ENCODE results near the gene TESK2.

GRCh38 chr1:45305231-45305630, 185.7 kb downstream of the TESK2 start:
- TF ChIP-seq CTCF (IDR thresholded peaks at IDR 0.05; ENCODE audit: poor library complexity, severe bottlenecking) (no peak), EZH2 (IDR thresholded peaks at IDR 0.05; ENCODE audit: borderline replicate concordance, insufficient read depth, low read length, poor library complexity, severe bottlenecking) (no peak), POLR2AphosphoS5 (IDR thresholded peaks at IDR 0.05) (no peak), REST (IDR thresholded peaks at IDR 0.05; ENCODE audit: borderline replicate concordance) (no peak), SMC3 (conservative IDR thresholded peaks at IDR 0.05; ENCODE audit: poor library complexity) (no peak), MXI1 (conservative IDR thresholded peaks at IDR 0.05; ENCODE audit: poor library complexity, severe bottlenecking) (no peak), RAD21 (conservative IDR thresholded peaks at IDR 0.05) (no peak), TAF1 (IDR thresholded peaks at IDR 0.05; ENCODE audit: low read depth) (no peak)

Data from neural cell (in vitro differentiated cells).